OCI-LY7 (cell line): ENCODE data around the gene KLHDC10. TPM values are rescaled to one million over a fixed set of nuclear protein-coding genes. Genes with fewer than 3 reads are reported as not detected.

Source experiments
- BruUV-seq: library from RNA; stranded (reverse); fragments of 400-500 nt; replicated peaks from 2 replicates; lab custom pipeline; 2021; lab: Mats Ljungman, UMichigan
- CTCF ChIA-PET: fragments of 300-600 bp; sonication (Branson Sonifier 250); formaldehyde crosslinking; loops from one replicate; lab custom pipeline; 2022; ENCODE audit warnings: antibody characterized with exemption; ENCODE audit not compliant: unreplicated experiment; lab: Charles Lee
- POLR2A ChIA-PET: fragments of 300-600 bp; sonication (Branson Sonifier 250); formaldehyde crosslinking; loops from one replicate; lab custom pipeline; 2022; ENCODE audit warnings: antibody characterized with exemption; lab: Charles Lee
- DNase-seq: peaks from one replicate; pipeline ENCODE4 v3.0.0-alpha.2; 2015; ENCODE audit warnings: low spot score
- H2AFZ ChIP-seq: fragments of 200-600 bp; sonication (generic), shearing (Covaris generic); 2 replicates; pipeline ENCODE4 v1.6.1; 2014; ENCODE audit warnings: mild to moderate bottlenecking, antibody characterized with exemption, low read length, moderate library complexity
- H3K27ac ChIP-seq: fragments of 200-600 bp; sonication (generic); 2 replicates; pipeline ENCODE4 v1.5.1; 2014; ENCODE audit warnings: mixed run types, low read depth, mild to moderate bottlenecking, moderate library complexity, low read length, inconsistent platforms; ENCODE audit not compliant: poor library complexity, severe bottlenecking
- H3K36me3 ChIP-seq: fragments of 200-600 bp; sonication (generic); 2 replicates; pipeline ENCODE4 v1.6.1; 2014; ENCODE audit warnings: mild to moderate bottlenecking, antibody characterized with exemption, low read length, moderate library complexity, mixed read lengths; ENCODE audit not compliant: insufficient read depth
- H3K4me1 ChIP-seq: fragments of 200-600 bp; sonication (generic); 2 replicates; pipeline ENCODE4 v1.5.1; 2014; ENCODE audit warnings: mild to moderate bottlenecking, low read length; ENCODE audit not compliant: insufficient read depth, poor library complexity, severe bottlenecking
- H3K4me2 ChIP-seq: fragments of 200-600 bp; sonication (generic); 2 replicates; pipeline ENCODE4 v1.6.1; 2014; ENCODE audit warnings: mild to moderate bottlenecking, low read length
- H3K4me3 ChIP-seq: fragments of 200-600 bp; sonication (generic); 2 replicates; pipeline ENCODE4 v1.5.1; 2014; ENCODE audit warnings: mild to moderate bottlenecking, low read depth, low read length; ENCODE audit not compliant: poor library complexity, severe bottlenecking
- H3K79me2 ChIP-seq: fragments of 200-600 bp; sonication (generic); 2 replicates; pipeline ENCODE4 v1.6.1; 2016; ENCODE audit warnings: low read depth, mild to moderate bottlenecking, low read length, moderate library complexity, mixed read lengths; ENCODE audit not compliant: insufficient read depth
- H3K9me2 ChIP-seq: fragments of 200-600 bp; sonication (generic); 2 replicates; pipeline ENCODE4 v1.6.1; 2016; ENCODE audit warnings: mild to moderate bottlenecking, low read length, mixed read lengths; ENCODE audit not compliant: insufficient read depth
- H3K9me3 ChIP-seq: fragments of 200-600 bp; sonication (generic); 2 replicates; pipeline ENCODE4 v1.6.1; 2014; ENCODE audit warnings: mild to moderate bottlenecking, mixed run types, low read length, mixed read lengths
- H4K20me1 ChIP-seq: fragments of 200-600 bp; sonication (generic); 2 replicates; pipeline ENCODE4 v1.6.1; 2014; ENCODE audit warnings: mild to moderate bottlenecking, antibody characterized with exemption, low read length, moderate library complexity, mixed read lengths; ENCODE audit not compliant: insufficient read depth
- EZH2phosphoT487 ChIP-seq: fragments of 200-600 bp; sonication (generic); IDR thresholded peaks from 2 replicates; pipeline ENCODE4 v1.6.1; 2018; ENCODE audit warnings: low read depth, borderline replicate concordance, mild to moderate bottlenecking, mixed run types, antibody characterized with exemption, low read length, moderate library complexity, mixed read lengths
- intact Hi-C: fragments of 100-400 bp; cut with micrococcal nuclease; formaldehyde crosslinking; loops from one replicate; pipeline ENCODE4 v1.10.0; 2022; ENCODE audit not compliant: unreplicated experiment
- total RNA-seq, 2 experiments: library from RNA; depleted of rRNA in 1 of 2; stranded (reverse); fragments of >200 nt in 1 of 2; shearing (Covaris generic) in 1 of 2; gene quantifications; 2 replicates each; pipeline ENCODE4 v1.2.3, GENCODE V29; 2014 to 2022
- TF ChIP-seq, protein P1 (sequence below): fragments of 200-600 bp; sonication (generic); conservative IDR thresholded peaks from 2 replicates; pipeline ENCODE4 v1.5.1; 2014; ENCODE audit warnings: mild to moderate bottlenecking, antibody characterized with exemption, low read length, moderate library complexity, mixed read lengths

The KLHDC10 gene
- total RNA-seq, 2 experiments from 2014 or later: 15.9 to 21.2 TPM

DNA sequence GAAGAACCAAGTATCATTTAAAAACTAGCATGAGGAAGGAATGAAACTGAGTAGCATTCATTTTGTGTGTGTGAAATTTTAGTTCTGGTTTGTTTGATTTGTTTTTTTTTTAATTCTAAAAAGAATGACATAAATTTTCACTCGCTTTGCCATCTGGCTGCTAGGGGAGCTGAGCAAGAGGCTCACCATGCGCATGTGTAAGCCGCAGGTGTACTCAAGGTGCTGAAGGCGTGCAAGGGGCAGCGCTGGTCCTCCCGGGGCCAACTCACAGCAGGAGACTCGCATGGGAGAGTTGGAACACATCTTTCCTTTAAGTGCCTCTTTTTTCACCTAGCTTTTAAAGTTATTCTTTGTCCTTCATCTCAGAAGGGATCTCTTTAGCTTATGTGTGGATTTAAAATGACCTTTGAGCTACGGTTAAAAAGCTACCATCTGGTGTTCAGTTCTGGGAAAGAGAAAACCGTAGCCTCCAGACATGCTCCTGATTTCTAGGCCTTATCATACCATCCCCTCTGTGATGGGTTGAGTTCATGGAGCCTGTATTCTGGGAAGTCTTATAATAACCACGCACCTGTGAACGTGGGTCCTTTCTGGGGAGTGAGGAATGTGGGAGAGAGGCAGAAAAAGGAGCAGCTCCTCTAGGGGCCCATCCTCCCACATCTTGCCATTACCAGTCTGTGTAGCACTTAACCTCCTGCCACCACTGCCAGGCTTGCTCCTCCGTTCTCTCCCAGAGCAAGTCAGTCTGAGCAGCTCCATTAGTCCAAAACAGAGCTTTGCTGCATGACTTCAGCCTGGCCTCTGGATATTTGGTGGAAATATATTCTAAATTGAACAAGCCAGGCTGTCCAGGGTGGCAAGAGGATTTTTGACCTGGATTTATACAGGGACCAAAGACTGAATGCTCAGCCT lies 61.9 kb downstream of the KLHDC10 start:
- CTCF ChIA-PET: interaction anchor here (0.6 kb wide), 1 partner anchor 309 kb away, joined by 3 read pairs; the partner anchor contains the start of gene CEP41
- H3K36me3 ChIP-seq: peaks cover 54% of the 10 kb centered on the region

GRCh38 chr7:130133029-130133782 lies 62.9 kb downstream of the KLHDC10 start:
- no peaks in the 10 kb centered on the region for H3K4me1 ChIP-seq
- TF ChIP-seq EZH2phosphoT487: no peak
- TF ChIP-seq, protein P1, sequence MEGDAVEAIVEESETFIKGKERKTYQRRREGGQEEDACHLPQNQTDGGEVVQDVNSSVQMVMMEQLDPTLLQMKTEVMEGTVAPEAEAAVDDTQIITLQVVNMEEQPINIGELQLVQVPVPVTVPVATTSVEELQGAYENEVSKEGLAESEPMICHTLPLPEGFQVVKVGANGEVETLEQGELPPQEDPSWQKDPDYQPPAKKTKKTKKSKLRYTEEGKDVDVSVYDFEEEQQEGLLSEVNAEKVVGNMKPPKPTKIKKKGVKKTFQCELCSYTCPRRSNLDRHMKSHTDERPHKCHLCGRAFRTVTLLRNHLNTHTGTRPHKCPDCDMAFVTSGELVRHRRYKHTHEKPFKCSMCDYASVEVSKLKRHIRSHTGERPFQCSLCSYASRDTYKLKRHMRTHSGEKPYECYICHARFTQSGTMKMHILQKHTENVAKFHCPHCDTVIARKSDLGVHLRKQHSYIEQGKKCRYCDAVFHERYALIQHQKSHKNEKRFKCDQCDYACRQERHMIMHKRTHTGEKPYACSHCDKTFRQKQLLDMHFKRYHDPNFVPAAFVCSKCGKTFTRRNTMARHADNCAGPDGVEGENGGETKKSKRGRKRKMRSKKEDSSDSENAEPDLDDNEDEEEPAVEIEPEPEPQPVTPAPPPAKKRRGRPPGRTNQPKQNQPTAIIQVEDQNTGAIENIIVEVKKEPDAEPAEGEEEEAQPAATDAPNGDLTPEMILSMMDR: no peak
- CTCF ChIA-PET: no interaction called here
- no peak overlapping the region for H3K4me3 ChIP-seq
- no peak overlapping the region for H3K27ac ChIP-seq
- peaks cover 52% of the 10 kb centered on the region for H3K36me3 ChIP-seq
- no peak overlapping the region for H3K4me2 ChIP-seq
- no peaks in the 10 kb centered on the region for H3K9me2 ChIP-seq
- intact Hi-C loops: no loop called here
- no peaks in the 10 kb centered on the region for H4K20me1 ChIP-seq
- POLR2A ChIA-PET: interaction anchor here (0.7 kb wide), 3 partner anchors 21 to 846 kb away, joined by 3 to 4 read pairs (median 3); no protein-coding TSS in a partner anchor
- DNase-seq: no peak
- BruUV-seq: no TSS peak
- H2AFZ ChIP-seq: no peak overlapping the region
- H3K9me3 ChIP-seq: no peaks in the 10 kb centered on the region
- no peaks in the 10 kb centered on the region for H3K79me2 ChIP-seq

More for the DNA sequence above, 61.9 kb downstream of the KLHDC10 start:
- POLR2A ChIA-PET: interaction anchor here (0.5 to 0.7 kb wide), 2 partner anchors 62 to 98 kb away, joined by 3 to 4 read pairs; partner anchors contain the start of gene KLHDC10
- Histone ChIP-seq H3K27ac (no peak overlapping the region), H2AFZ (no peak overlapping the region), H3K4me3 (no peak overlapping the region), H3K9me3 (no peaks in the 10 kb centered on the region), H3K79me2 (no peaks in the 10 kb centered on the region), H3K9me2 (no peaks in the 10 kb centered on the region), H3K4me2 (no peak overlapping the region), H4K20me1 (no peaks in the 10 kb centered on the region), H3K4me1 (no peaks in the 10 kb centered on the region)
- DNase-seq: no peak
- TF ChIP-seq EZH2phosphoT487: no peak
- TF ChIP-seq, protein P1: no peak
- BruUV-seq: no TSS peak
- intact Hi-C loops: no loop called here
